SIG-M5 (cell line): ENCODE results near the gene TMEM38B.

Experiments used
- DNase-seq: peaks from one replicate; lab custom pipeline; 2025; lab: John Stamatoyannopoulos, UW

Gene TMEM38B

GRCh38 chr9:105694190-105694847 lies at the start of gene TMEM38B:
TSS of gene TMEM38B (plus strand) at chr9:105694541. CDS start at chr9:105694661, 120 bp downstream.
- no peak for DNase-seq

GRCh38 chr9:105646879-105647594 lies 47.3 kb upstream of the TMEM38B start:
- no peak for DNase-seq

GRCh38 chr9:105647595-105648349 lies 46.6 kb upstream of the TMEM38B start:
- no peak for DNase-seq

- no peak for DNase-seq
Measured at GRCh38 chr9:105651806-105652205, 42.5 kb upstream of the TMEM38B start.

DNA sequence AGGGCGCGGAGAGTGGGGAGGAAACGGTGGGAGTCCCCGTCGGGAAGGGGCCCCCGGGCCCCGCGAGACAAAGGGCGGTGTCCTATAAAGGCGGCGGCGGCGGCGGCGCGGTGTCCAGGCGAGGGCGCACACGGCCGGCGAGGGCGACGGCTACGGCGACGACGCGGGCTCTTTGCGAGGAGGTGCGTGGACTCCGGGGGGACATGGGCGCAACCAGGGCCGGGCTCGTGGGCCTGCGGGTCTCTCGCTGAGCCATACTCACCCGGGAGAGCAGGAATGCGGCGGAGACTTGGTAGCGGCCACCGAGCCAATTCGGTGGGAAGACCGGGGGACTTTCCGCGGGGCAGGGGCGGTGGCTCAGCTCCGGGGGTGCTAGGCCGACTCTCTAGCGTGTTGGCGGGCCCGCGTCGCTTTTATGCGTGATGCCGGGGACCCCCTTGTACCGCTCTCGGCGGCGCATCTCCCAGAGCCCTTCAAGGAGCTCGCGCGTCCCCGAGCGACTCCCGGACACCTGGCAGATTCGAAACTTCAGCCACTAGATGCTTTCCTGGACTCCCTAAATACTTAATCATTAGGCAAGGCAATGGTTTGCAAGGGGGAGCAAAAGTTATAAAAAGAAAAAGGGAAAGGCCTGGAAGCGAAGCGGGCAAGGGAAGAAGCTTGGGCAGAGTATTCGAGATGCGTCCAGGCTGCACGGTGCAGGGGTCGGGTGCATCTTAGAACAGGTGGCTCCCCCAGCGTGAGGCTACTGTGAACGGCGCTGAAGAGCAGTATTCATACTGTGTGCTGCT lies 38.0 kb upstream of the TMEM38B start:
- DNase-seq, result no peak

DNA sequence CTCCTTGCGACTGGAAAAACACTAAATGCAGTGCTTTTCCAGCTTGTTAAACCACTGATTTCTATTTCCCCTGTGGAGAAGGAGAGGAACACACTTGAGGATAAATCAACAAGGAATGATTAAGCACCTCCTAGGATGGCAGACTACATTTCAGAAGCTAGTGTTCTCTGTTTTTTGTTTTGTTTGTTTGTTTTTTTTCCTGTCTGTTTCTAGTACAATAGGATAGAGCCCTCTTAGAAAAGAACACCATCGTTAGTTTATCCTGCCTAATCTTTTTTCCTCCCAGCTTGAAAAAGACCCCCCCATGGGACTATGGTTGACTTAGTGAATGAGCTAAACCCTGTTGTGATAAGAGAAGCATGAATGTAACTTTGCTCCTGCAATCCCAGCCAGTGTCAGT lies 36.0 kb upstream of the TMEM38B start:
- no peak for DNase-seq

DNA sequence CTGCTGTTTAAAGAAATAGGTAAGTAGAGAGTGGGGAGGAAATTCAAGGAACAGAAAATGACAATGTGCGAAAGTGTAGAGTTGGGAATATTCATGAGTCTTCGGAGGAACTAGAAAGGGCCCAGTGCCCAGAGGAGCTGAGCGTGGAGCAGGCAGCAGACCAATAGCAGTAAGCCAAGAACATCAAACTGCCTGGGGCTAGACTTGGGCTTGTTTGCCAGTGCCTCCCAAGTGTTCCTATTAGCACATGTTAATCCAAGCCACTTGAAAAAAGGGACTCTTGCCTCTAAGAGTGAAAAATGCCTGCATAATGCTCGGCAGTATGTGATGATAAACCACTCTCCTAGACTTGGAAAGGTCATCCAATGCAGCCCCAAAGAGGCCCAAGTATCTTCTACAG lies 33.3 kb upstream of the TMEM38B start:
- DNase-seq, result no peak

DNA sequence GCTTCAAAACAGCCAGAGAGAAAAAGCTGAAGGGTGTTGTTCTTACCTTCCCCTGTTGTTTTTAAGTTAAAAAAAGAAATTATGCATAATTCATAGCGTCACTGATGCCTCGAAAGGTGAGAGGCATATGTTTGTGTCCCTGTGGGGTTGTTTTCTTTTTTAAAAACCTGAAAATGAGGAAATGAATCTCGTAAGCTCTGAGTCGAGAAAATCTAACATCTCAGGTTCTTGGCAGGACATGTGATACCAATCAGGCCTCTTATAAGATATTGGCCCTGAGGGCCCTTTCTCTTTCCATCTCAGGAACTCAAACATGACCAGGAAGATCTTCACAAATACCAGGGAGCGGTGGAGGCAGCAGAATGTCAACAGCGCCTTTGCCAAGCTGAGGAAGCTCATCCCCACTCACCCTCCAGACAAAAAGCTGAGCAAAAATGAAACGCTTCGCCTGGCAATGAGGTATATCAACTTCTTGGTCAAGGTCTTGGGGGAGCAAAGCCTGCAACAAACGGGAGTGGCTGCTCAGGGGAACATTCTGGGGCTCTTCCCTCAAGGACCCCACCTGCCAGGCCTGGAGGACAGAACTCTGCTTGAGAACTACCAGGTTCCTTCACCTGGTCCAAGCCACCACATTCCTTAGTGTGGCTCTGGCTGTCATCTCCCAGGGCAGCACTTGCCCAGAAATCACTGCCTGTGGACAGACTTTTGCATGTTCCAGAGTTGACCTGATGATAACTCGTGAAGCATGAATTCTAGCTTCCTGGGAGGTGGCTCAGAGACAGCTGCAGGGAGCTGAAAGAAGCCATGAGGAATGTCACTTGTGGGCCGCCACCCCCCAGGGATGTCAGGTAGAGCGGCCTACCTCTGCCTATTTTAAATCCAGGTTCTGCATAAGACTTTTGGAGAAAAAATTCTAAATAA lies 31.9 kb upstream of the TMEM38B start, which contains the start of gene TAL2:
TSS of gene TAL2 (plus strand) at position 274 of the 921 bp plus-strand sequence. CDS start at position 314, 40 bp downstream.
- no peak for DNase-seq

GRCh38 chr9:105663914-105664313 lies 30.4 kb upstream of the TMEM38B start:
- DNase-seq, result no peak

DNA sequence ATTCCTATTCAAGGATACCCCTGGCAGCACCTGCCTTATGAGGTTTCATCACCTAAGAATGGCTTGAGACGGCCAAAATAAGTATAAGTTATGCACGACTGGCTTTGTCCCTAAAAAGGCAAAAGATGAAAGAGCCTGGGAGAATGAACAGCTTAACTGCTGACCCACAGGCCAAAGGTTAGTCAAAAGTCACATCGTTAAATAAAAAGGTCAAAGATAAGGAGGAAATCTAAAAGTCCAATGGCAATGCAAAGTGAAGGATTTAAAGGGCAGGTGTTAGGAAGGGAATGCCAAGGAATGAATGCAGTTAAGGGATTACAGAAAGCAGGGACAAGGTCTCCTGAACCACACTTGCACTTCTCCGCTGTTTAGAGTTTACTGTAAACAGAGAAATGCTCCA lies 26.5 kb upstream of the TMEM38B start:
- no peak for DNase-seq

GRCh38 chr9:105670315-105670714 lies 24.0 kb upstream of the TMEM38B start:
- no peak for DNase-seq

GRCh38 chr9:105670775-105671174 lies 23.6 kb upstream of the TMEM38B start:
- DNase-seq, result no peak

GRCh38 chr9:105672711-105673234 lies 21.6 kb upstream of the TMEM38B start:
- peak; percentile 63 for DNase-seq

GRCh38 chr9:105673850-105674387 lies 20.4 kb upstream of the TMEM38B start:
- no peak for DNase-seq

GRCh38 chr9:105676351-105676923 lies 17.9 kb upstream of the TMEM38B start:
- no peak for DNase-seq

GRCh38 chr9:105678163-105678562 lies 16.2 kb upstream of the TMEM38B start:
- DNase-seq, result no peak

- no peak for DNase-seq
Measured at GRCh38 chr9:105678781-105679180, 15.6 kb upstream of the TMEM38B start.

- no peak for DNase-seq
Measured at GRCh38 chr9:105679257-105680022, 14.9 kb upstream of the TMEM38B start.

GRCh38 chr9:105681313-105681712 lies 13.0 kb upstream of the TMEM38B start:
- DNase-seq, result no peak
